ENCODE data around the gene ASB15. TPM values are rescaled to one million over a fixed set of nuclear protein-coding genes. Genes with fewer than 3 reads are reported as not detected.

Gene ASB15
- total RNA-seq, 2 donors from 2014 or later = not detected

GRCh38 chr7:123687727-123688126 is 86.1 kb downstream of the ASB15 start:
- peaks cover 1 to 7% of the 10 kb centered on the region in 2 donors for H3K36me3 Mint-ChIP-seq (ENCODE audit: insufficient read depth in 2 of 2)
- H3K4me1 Mint-ChIP-seq (ENCODE audit: low read depth) = no peaks in the 10 kb centered on the region

More at GRCh38 chr7:123687727-123688126, 86.1 kb downstream of the ASB15 start:
- Mint-ChIP-seq H3K27me3 (ENCODE audit: low read depth) (no peaks in the 10 kb centered on the region), H3K27ac (no peak overlapping the region), H3K9me3 (no peaks in the 10 kb centered on the region), H3K4me3 (no peak overlapping the region)
- DNase-seq (no peak), ATAC-seq (replicated peaks in 1 of 2) (no peak)

Other genes starting within 250 kb of the ASB15 start
- gene IQUB, start 67.2 kb upstream of the ASB15 start, total RNA-seq = under 1 TPM in 1 of 2 donors, not detected in 1; 0.10 TPM
- 10 to 100 TPM; 48.4 to 57.5 TPM for gene NDUFA5, start 44.0 kb upstream of the ASB15 start, total RNA-seq
- gene LMOD2, start 54.0 kb downstream of the ASB15 start, total RNA-seq = not detected
- gene WASL, start 147.2 kb downstream of the ASB15 start, total RNA-seq = 1 to 10 TPM; 7.2 to 8.7 TPM
- 1 to 10 TPM in 1 of 2 donors, under 1 TPM in 1; 0.48 to 1.8 TPM for gene HYAL4, start 243.3 kb downstream of the ASB15 start, total RNA-seq

Data from activated T-cell treated with anti-CD3 and anti-CD28 coated beads, Interleukin-2, amount 50 U/mL, for 72 hours (primary cell).